ENCODE measurements around the gene CYFIP2.
A peak's percentile ranks its signal among the peaks of the same experiment; 100 is the strongest.

The CYFIP2 gene

GRCh38 chr5:157259699-157260098 is 6.2 kb upstream of the CYFIP2 start:
- no peak for DNase-seq

GRCh38 chr5:157263496-157264090 is 2.3 kb upstream of the CYFIP2 start:
- no peak for DNase-seq

GRCh38 chr5:157266286-157267007 is 524 bp downstream of the CYFIP2 start:
- no peak for DNase-seq

GRCh38 chr5:157267025-157267424 is 1.1 kb downstream of the CYFIP2 start:
- DNase-seq, result no peak

- no peak for DNase-seq
Measured at GRCh38 chr5:157267761-157268480, 2.0 kb downstream of the CYFIP2 start.

GRCh38 chr5:157269165-157269671 is 3.3 kb downstream of the CYFIP2 start:
- no peak for DNase-seq

- no peak for DNase-seq
Measured at GRCh38 chr5:157269761-157270272, 3.9 kb downstream of the CYFIP2 start.

GRCh38 chr5:157270771-157271170 is 4.8 kb downstream of the CYFIP2 start:
- DNase-seq, result no peak

GRCh38 chr5:157271740-157272271 is 5.9 kb downstream of the CYFIP2 start:
- DNase-seq, result no peak

- DNase-seq, result no peak
Measured at GRCh38 chr5:157273131-157273556, 7.2 kb downstream of the CYFIP2 start.

GRCh38 chr5:157275403-157275802 is 9.5 kb downstream of the CYFIP2 start:
- DNase-seq, result no peak

GRCh38 chr5:157278319-157279037 is 12.6 kb downstream of the CYFIP2 start:
- DNase-seq, result no peak

- no peak for DNase-seq
Measured at GRCh38 chr5:157279605-157280239, 13.8 kb downstream of the CYFIP2 start.

GRCh38 chr5:157280927-157281326 is 15.0 kb downstream of the CYFIP2 start:
- DNase-seq, result peak; percentile 90

- DNase-seq, result no peak
Measured at GRCh38 chr5:157282150-157282549, 16.2 kb downstream of the CYFIP2 start.

GRCh38 chr5:157283434-157283833 is 17.5 kb downstream of the CYFIP2 start:
- no peak for DNase-seq

GRCh38 chr5:157284458-157285212 is 18.7 kb downstream of the CYFIP2 start:
- no peak for DNase-seq

- DNase-seq, result no peak
Measured at GRCh38 chr5:157285310-157286035, 19.6 kb downstream of the CYFIP2 start.

- DNase-seq, result peak; percentile 54
Measured at GRCh38 chr5:157286761-157287211, 20.9 kb downstream of the CYFIP2 start.

- DNase-seq, result no peak
Measured at GRCh38 chr5:157288405-157289163, 22.7 kb downstream of the CYFIP2 start.
